Measurements from ENCODE around the gene GALNT18.

The GALNT18 gene

DNA sequence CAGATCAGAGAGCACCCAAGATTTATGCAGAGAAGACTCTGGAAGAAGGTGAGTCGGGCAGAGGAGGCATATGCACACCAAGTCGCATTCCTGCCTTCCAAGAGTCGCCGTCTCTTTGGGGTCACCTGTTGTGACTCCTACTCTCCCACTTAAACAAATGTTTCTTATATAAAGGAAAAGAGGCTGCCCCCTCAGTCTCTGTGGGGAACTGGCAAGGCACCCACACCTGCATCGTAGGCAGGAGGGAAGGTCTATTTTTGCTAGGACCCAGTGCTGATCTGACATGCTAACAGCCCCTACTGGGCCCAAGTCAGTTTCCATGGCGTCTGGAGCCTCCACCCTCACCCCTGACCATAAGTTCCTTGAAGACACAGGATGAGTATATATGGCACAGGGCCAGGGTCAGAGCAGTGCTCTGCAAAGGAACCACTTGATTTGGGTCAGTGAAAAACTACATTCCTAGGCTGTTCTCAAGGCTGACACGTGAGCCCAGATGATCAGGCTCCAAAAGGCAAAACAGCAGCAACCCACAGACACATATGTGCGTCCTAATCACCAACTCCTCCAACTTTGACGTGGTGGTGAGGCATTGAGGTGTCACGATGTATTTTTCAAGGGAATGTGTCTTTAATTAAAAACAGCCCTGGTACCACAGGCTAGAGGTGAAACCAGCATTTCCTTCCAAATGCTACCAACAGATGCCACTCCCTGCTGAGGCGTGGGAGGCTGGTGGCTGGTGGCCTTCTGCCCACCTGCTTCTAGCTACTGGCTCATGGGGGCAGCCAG is 213.2 kb downstream of the GALNT18 start:
- DNase-seq (ENCODE audit: low read depth): no peak

DNA sequence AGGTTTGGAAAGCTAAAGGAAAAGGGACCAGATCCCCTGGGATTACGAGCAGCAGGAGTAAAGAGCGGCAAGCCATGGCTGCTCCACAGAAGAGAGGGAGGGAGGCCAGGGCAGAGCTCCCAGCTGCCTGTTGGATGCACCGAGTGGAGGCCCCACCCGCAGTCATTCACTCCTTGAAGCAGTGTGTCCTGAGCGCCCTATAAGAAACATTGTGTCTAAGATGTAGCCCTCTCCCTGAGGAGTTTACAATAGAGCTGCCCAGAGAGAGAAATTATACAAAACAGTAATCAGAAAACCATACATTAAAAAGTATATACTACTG is 214.1 kb downstream of the GALNT18 start:
- no peak for DNase-seq (ENCODE audit: low read depth)

DNA sequence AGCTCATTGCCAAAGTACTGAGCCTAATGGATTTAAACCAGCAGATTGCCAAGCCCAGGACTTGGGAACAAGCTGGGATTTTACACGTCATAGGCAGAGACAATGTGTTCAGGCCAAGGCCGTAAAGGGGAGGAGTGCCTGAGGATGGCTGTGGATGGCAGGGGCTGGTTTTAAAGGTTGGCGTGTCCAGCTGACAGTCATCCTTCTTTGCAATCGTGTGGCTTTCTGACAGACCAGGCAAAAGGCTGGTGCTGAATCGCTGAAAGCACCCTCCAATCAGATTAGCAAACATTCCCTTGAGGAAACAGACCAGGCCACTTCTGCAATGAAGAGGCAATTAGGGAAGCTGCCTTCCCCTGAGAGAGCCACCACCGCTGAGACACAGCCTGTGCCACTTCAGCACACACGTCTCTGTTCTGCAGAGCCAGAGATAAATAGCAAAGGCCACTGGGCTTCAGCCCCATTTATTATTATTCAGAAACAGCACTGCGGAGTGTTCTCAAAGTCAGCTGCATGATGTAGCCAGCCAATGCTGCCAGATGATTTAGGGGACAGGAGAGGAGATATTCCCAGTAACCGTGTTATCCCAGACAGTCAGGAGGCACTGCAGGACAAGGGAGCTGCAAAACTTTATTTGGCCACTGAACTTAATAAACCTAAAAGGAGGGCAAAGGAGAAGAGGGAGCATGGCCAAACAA is 214.6 kb downstream of the GALNT18 start:
- no peak for DNase-seq (ENCODE audit: low read depth)

DNA sequence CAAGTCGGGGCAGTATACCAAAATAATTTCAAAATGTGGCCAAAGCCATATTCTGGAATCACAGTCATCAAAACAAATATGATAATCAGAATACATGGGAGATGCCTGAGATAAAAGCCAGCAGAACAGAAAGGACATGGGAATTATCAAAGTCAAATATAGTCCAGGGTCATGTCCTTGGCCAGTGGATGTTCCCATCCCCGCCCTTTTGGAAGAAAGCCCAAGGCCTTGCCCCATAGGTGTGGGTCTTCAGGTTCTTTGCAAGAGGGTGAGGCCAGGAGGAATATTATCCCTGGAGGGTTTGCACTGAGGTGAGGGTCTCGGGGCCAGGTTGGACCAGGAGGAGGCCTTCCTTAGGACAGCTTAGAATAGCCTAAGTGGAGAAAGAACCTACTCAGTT is 215.2 kb downstream of the GALNT18 start:
- DNase-seq (ENCODE audit: low read depth): no peak

DNA sequence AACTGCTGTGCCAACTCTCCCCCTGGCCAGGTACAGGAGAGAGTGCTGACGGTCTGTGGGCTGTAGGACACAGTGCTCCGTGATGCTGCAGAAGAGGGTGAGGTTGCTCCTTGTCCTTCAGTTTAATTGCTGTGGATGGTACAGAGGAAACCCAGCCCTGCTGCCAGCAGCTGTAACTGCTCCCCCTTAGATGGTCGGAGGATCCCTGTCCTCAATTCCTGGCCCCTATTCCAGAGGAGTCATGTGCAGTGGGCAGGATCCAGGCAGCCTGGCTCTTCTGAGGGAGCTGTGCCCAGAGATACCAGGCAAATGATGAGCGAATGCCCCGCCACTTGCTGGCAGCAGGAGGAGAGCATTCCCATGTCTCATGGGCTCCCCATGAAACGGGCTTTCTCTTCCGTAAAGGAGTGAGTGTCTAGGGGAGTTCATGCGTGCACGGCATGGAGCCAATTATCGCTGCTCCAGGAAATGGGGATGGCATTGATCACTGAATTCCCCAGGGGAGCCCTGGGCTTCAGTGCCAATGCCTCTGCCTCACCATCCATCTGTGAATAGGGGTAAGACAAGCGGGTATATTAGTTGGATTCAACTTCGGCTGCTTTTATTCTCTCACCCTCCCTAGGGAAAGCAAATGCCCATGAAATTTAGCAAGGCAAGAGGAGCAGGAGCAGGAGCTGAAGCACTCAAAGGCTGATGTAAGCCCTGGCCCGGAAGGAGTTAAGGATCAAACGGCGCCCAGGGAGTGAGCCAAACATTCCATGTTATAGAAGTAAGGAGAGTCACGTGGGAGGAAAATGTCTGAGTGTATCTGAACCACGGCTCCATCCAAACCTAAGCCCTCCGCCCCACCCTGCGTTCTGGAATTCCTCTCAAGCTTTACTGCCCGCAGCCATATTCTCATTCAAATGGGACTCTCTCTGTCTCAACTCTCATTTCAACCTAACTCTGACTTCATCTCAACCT is 217.8 kb downstream of the GALNT18 start:
- no peak for DNase-seq (ENCODE audit: low read depth)

DNA sequence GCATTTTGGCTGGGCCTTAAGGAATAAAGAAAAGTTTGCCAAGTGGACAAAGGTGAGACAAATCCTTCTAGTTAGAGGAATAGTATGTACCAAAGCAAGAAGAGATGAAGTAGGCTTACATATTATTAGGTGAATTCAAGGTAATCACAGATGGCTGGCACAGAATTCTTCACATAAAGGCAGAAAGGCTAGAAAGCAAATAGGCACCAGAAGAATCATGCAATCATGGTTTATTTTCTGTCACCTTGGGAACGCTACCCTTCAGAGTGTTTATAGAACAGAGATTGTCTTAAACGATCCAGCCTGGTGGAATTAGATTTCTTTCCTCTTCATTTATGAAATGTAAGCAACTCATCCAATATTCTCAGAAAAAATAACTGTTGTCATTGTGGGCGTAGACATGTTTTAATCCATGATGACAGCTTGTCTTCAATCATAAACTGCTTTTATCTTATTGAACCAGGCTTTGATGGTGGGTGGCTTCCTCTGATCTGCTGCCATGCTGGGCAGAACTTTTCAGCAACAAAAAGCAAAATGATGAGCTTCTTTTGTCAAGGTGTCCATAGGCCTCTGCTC is 219.8 kb downstream of the GALNT18 start:
- DNase-seq (ENCODE audit: low read depth): no peak

DNA sequence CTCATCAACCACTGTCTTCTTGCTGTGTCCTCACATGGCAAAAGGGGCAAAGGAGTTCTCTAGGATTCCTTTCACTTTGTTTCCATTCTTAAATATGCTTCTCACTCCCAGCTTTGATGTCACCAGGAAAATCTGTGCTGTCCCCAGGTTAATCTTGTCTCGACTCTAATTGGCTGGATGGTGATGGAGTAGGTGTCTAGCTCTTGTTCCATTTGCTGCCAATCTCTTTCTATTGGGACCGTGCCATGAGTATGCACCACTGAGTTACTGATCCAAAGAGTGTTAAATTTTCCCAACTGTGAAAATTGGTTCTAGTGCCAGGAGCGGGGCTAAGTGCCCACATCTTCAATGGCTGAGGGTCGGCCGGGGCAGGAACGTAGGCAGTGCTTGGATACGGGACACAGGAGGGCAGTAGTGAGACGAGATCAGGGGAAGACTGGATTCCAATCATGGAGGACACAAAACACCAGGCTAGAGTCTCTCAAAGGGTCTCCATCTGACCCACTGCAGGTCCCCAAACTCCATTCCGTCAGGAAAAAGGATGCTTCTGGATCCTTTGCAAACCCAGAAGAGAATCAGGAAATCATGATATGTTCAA is 221.1 kb downstream of the GALNT18 start:
- no peak for DNase-seq (ENCODE audit: low read depth)

DNA sequence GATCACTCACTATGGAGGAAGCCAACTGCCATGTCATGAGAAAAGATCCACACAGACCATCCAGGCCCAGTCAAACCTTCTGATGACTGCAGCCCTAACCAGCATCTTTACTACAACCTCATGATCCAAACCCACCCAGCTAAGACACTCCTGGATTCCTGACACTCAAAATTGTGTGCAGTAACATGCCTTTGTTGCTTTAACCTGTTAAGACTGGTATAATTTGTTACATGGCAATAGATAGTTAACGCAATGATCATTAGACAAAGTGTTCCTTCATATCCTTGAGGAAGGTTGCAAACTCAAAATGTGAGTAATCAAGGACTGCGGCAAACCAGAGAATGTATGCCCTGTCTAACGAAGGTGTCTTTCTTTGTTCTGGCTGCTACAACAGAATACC is 221.7 kb downstream of the GALNT18 start:
- no peak for DNase-seq (ENCODE audit: low read depth)

DNA sequence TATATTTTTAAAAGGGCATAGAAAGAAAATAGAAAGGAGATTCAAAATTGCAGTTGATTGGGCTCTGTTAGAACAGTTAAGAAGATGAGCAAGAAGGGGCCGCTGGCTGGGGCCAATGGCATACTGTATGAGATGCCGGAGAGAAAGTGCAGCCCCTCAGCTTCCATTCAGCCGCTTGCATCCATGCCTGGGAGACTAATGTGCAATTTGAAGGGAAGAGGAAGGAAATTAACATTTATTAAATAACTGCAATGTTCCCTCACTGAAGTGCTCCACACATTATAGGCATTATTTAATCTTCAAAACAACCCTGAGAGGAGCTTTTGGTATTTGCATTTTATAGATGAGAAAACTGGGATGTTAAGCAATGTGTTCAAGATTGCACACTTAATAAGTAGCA is 224.0 kb downstream of the GALNT18 start:
- no peak for DNase-seq (ENCODE audit: low read depth)

DNA sequence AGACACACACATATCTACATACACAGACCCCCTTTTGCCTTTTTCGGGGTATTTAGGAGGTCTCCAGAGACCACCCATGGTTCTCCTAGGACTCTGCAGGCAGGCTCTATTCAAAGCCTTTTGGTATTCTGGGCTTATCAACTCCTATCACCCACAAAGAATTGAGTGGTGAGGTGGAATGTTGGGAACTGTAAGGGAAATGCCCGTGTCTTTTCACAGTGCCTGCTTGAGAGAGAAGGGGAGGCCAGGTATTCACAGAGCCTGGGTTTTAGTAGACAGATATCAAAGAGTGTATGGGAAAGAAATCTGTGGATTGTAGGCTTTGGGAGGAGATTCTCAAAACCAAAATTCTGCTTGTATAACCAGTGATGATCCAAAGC is 224.8 kb downstream of the GALNT18 start:
- no peak for DNase-seq (ENCODE audit: low read depth)

DNA sequence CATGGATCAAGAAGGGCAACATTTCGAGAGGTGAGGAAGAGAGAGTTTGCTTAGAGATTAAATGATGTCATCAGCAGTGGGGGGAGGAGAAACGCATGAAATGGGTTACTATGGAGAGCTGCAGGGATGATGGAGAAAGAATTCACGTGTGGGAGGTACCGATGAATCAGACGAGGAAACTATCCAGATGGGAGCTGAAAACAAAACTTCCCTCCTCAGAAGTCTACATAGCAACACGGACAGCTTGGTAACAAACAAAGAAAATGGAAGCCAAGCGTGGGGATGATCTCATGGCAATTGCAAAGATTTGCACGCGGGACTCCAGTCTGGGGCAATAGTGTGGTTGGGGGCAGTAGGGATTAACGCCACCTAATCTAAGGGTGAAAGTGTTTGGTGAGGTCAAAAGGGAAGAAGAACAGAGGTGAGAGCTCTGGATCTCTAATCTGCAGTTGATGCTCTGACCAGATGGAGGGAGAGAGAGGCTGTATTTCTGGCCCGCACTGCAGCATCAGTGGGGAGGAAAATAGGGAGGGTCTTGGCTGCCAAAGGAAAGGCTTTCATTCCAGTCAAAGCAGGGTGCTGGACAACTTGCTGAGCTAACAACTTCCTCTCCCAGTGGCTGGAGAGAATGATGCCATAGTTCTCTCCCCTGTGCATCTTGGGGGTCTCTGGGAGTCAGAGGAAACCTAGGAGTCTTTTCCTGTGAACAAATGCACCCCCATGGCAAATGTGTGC is 225.3 kb downstream of the GALNT18 start:
- DNase-seq (ENCODE audit: low read depth): peak; percentile 93

DNA sequence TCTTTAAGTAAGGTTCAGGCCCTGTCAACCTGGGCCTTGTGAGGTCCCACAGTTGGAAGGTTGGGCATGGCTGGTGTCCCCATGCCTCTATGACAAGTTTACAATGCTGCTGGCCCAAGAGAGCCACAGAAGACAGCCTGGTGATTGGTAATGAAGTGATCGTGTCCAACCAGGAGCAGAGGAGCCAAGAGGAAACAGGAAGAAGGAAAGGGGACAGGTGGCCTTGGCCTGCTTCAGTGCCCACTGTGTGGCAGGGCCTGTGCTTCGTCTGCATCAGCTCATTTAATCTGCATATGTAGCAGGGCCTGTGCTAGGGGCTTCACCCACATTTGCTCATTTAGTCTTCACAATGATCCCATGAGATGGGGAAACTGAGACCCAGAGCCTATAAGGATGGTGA is 226.7 kb downstream of the GALNT18 start:
- no peak for DNase-seq (ENCODE audit: low read depth)

DNA sequence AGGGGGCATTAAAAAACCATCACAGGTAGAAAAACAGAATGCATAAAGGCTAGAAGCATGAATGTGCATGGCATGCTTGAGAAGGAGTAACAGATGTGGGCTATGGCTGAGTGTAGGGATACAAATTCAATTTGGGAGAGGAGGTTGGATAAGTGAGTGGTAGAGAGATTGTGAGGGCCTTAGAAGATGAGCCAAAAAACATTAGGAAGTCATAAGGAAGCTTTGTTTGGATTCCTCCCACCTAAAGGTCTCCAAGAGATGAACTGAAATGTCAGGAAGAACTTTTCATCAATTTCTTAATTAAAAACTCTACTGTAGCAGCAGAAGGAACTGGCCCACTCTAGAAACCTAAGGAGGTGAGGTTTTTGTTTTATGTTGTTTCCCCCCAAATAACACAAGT is 227.6 kb downstream of the GALNT18 start:
- no peak for DNase-seq (ENCODE audit: low read depth)

DNA sequence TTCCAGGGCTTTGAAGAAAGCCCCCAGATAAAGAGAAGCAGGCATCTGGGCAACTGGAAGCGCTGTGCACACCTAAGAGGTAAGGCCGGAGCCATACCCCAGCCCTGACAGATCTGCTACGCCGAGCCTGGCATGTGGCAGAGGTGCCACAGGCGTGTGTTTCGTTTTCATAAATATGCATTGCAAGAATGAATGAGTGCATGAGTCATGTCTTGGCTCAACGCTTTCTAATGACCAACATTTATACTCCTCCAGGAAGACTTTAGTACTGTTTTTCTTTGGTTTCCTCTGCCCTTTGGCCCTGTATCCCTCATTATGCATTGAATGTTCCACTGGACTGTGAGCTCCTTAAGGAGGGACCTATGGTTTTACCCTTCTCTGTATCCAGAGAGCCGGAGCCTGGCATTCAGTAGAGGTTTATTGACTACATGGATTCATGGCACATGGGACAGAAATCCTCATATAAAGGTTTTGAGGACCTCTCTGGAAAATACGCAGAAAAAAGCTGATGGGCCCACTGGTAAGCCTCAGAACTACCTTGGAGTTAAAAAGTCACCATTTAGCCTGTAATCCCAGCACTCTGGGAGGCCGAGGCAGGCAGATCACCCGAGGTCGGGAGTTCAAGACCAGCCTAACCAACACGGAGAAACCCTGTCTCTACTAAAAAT is 229.9 kb downstream of the GALNT18 start:
- peak; percentile 69 for DNase-seq (ENCODE audit: low read depth)

DNA sequence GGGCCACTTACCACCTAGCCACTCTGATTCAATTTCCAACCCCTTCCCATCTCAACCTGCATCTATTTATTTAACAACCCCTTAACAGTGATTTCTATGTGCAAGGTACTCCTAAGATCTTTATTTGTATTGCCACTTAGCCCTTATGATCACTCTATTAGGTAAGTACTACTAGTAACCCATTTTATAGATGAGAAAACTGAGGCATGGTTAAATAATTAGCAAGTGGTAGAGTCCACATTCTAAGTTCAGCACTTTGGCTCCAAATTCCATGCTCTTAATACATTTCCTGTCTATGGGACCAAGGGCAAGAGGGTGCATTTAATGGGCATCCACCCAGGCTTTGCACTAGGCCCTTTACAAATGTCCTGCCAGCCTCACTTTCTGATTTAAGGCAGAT is 230.6 kb downstream of the GALNT18 start:
- no peak for DNase-seq (ENCODE audit: low read depth)

DNA sequence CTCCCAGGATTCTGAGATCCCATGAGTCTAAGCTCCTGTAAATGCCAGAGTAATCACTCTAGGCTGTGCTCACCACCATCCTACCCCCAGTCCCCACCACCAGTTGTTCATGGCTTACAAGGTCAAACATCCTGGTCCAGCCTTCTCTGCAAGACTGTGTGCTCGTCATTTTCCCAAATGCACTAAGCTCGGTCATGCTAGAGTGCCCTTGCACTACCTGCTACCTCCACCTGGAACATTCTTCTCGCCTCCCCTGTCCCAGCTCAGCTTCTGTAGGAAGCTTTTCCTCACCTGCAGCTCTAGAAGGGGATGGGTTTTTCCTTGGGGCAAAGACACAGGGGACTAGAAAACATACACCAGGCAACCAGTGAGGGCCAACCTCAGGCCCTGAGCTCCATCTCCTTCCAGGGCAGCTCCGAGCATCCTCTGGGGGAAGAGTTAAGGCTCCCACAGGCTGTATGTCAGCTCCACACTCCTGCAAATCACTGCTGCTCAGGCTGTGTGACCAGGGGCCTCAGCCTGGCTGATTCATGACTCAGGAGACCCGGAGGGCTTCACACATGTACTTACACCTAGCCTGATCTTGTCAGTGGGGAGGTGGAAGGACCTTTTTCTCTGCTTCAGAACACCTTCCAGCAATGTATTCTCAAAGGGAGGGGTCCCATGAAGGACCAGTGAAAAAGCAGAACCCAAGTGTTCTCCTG is 231.6 kb downstream of the GALNT18 start:
- no peak for DNase-seq (ENCODE audit: low read depth)

DNA sequence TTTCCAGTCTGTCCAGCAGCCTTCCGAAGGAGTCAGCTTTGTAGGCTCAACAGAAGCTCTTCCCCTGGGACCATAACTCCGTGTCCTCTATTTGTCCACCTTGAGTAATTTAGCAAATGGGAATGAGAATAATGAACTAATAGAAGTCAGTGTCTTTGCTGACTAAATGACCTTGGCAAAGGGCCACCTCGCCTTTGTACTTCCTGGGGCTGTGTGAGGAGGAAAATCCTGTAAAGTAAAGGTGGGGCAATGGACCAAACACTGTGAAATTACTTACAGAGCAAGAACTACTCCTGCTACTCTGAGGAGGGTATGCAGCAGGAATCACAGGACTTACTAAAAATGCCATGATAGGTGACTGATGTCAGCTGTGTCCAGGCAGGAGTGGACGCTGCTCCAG is 232.6 kb downstream of the GALNT18 start:
- DNase-seq (ENCODE audit: low read depth): no peak

DNA sequence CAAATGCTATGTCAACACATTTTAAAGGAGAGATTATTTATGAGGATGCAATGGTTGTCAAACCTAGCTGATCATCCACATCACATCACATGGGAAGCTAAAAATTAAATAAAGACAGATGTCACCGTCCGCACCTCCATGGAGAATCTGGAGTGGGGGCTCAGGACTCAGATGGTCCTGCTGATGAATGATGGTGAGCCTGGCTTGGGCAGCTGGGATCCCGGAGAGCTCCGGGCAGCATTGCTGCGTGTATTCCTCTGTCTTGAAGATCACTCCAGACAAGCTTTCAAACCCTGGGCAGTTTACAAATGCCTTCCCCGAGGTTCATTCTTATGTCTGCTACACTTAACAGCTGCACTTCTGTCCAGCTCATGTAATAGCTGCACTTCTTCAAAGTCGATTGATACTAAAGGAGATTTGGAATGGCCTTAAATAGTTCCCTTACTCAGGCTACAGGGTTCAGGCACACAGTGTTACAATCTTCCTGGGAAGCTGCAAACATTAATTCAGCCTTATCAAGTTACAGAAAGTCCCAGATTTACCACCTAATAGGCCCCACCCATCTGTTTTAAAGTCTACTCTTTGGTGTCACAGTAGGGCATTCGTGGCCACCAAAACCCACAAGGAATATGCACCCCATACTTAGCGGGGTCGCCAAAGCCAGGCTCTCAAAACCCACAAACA is 234.0 kb downstream of the GALNT18 start:
- no peak for DNase-seq (ENCODE audit: low read depth)

DNA sequence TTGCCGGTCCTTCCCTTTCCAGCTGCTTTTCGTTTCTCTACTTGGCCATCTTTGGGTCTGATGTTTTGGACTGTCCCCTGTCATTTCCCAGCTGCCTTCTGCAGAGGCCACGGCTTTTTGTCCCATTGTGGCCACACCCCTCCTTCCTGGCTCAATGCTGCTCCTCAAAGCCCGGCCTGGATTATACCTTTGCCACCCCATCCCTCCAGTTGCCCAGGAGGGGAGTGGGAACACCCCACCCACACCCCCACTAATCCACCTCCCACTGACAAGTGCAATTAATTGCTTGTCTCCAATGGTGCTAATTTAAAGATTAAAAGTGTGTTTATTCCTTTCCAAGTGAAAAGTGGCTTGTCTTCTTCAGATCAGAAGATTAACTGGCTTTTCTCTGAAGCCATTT is 234.6 kb downstream of the GALNT18 start:
- no peak for DNase-seq (ENCODE audit: low read depth)

DNA sequence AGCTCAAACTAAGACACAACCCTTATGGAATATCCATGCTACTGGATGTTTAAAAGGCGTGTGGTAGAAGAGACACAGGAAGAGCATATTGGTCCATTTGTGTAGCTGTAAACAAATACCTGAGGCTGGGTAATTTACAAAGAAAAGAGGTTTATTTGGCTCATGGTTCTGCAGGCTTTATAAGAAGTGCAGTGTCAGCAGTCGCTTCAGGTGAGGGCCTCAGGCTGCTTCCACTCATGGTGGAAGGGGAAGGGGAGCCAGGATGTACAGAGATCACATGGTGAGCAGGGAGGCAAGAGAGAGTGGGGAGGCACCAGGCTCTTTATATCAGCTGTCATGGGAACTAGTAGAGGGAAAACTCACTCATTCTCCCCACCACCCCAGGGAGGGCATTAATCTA is 237.0 kb downstream of the GALNT18 start:
- DNase-seq (ENCODE audit: low read depth): no peak

Data from GM04504 (cell line).